GM12878 (cell line): ENCODE results near the gene RAB30. TPM values are rescaled to one million over a fixed set of nuclear protein-coding genes. Genes with fewer than 3 reads are reported as not detected.

Experiments
- BCL11A ChIP-seq: IDR thresholded peaks from 2 replicates; pipeline ENCODE4 v1.6.1; 2011; ENCODE audit warnings: low read depth, low read length
- CBX5 ChIP-seq: sonication (generic); IDR thresholded peaks from 2 replicates; pipeline ENCODE4 v1.6.1; 2016; ENCODE audit warnings: low read depth, moderate library complexity, mild to moderate bottlenecking, inconsistent platforms
- CHD1 ChIP-seq: IDR thresholded peaks from 2 replicates; pipeline ENCODE4 v1.6.1; 2012; ENCODE audit warnings: low read depth, low read length, improper control_type of control experiment
- CUX1 ChIP-seq: IDR thresholded peaks from 2 replicates; pipeline ENCODE4 v1.6.1; 2012; ENCODE audit warnings: improper control_type of control experiment, low read depth, low read length; ENCODE audit not compliant: insufficient replicate concordance
- EZH2 ChIP-seq: IDR thresholded peaks from 2 replicates; pipeline ENCODE4 v1.6.1; 2012; ENCODE audit warnings: low read depth, mild to moderate bottlenecking, control low read depth, inconsistent platforms, low read length, borderline replicate concordance; ENCODE audit not compliant: control insufficient read depth
- GABPA ChIP-seq: IDR thresholded peaks from 2 replicates; pipeline ENCODE4 v1.6.1; 2014; ENCODE audit warnings: antibody characterized with exemption, low read depth, mild to moderate bottlenecking, inconsistent platforms
- GATAD2B ChIP-seq: fragments of 450-650 bp; conservative IDR thresholded peaks from 2 replicates; pipeline ENCODE4 v1.6.1; 2017; ENCODE audit warnings: low read depth, mild to moderate bottlenecking, moderate library complexity
- HDAC6 ChIP-seq: fragments of 200-600 bp; sonication (generic); IDR thresholded peaks from one replicate; pipeline ENCODE4 v1.8.0; 2017; ENCODE audit warnings: antibody characterized with exemption; ENCODE audit not compliant: unreplicated experiment
- HDGF ChIP-seq: fragments of 450-650 bp; IDR thresholded peaks from 2 replicates; pipeline ENCODE4 v1.6.1; 2016; ENCODE audit warnings: antibody characterized with exemption
- MEF2B ChIP-seq: fragments of 450-650 bp; IDR thresholded peaks from 2 replicates; pipeline ENCODE4 v1.6.1; 2018; ENCODE audit warnings: mild to moderate bottlenecking, moderate library complexity; ENCODE audit not compliant: partially characterized antibody, poor library complexity, severe bottlenecking
- NFYB ChIP-seq: IDR thresholded peaks from 2 replicates; pipeline ENCODE4 v1.6.1; 2011; ENCODE audit warnings: low read depth, mild to moderate bottlenecking, low read length, improper control_type of control experiment, moderate library complexity; ENCODE audit not compliant: insufficient read depth
- PRDM15 ChIP-seq: fragments of 450-650 bp; formaldehyde crosslinking; IDR thresholded peaks from 2 replicates; pipeline ENCODE4 v1.4.0; 2020; ENCODE audit warnings: mild to moderate bottlenecking, moderate library complexity
- RELA ChIP-seq: fragments of 450-650 bp; IDR thresholded peaks from 2 replicates; pipeline ENCODE4 v1.8.0; 2014; ENCODE audit warnings: borderline replicate concordance; ENCODE audit not compliant: partially characterized antibody
- SREBF1 ChIP-seq: IDR thresholded peaks from 2 replicates; pipeline ENCODE4 v1.6.1; 2012; ENCODE audit warnings: mild to moderate bottlenecking, low read length
- STAT1 ChIP-seq: fragments of 450-650 bp; conservative IDR thresholded peaks from 2 replicates; pipeline ENCODE4 v1.6.1; 2014; ENCODE audit warnings: antibody characterized with exemption, mild to moderate bottlenecking
- TARDBP ChIP-seq: IDR thresholded peaks from 2 replicates; pipeline ENCODE4 v1.6.1; 2016; ENCODE audit warnings: borderline replicate concordance
- ZBTB40 ChIP-seq: fragments of 450-650 bp; IDR thresholded peaks from 2 replicates; pipeline ENCODE4 v1.6.1; 2016; ENCODE audit warnings: mild to moderate bottlenecking, moderate library complexity, borderline replicate concordance
- polyA plus RNA-seq, 11 experiments: library from polyadenylated mRNA; depleted of rRNA in 4 of 11; unstranded in 6 of 11; stranded (reverse) in 5 of 11; fragments of >200 nt; fragmentation: Nextera tagmentation in 4 of 11; fragmentation: Illumina TruSeq in 1 of 11; extraction: Ambion mirVana in 4 of 11; extraction: Trizol in 1 of 11; gene quantifications; 1 replicate in 1 of 11; 2 replicates in 10 of 11; pipeline versions ENCODE4 v1.2.1 to v1.2.3, GENCODE V29; 2011 to 2016; ENCODE audit warnings: inconsistent platforms in 2 of 11, missing spikeins in 2 of 11, low read depth in 1 of 11
- total RNA-seq, 4 experiments: library from RNA; depleted of rRNA in 3 of 4; stranded (reverse); fragments of >200 nt in 3 of 4; fragmentation: Illumina TruSeq in 1 of 4; extraction: Trizol in 1 of 4; gene quantifications; 2 replicates each; pipeline versions ENCODE4 v1.2.1 to v1.2.3, GENCODE V29; 2013 to 2021

RAB30 gene
- total and polyA plus RNA-seq, 10 of the 15 experiments (the other 5 are each of a cell fraction or from before 2014, with no cell fraction given): 9.8 to 26.7 (median 19.2) TPM

GRCh38 chr11:82995754-82996398 lies 75.8 kb downstream of the RAB30 start (continued):
- TF ChIP-seq CUX1 (no peak), CHD1 (no peak), GABPA (no peak), PRDM15 (CRISPR knock-in tag) (no peak), RELA (no peak), MEF2B (no peak), EZH2 (no peak), STAT1 (no peak), SREBF1 (no peak), ZBTB40 (no peak), HDAC6 (no peak), CBX5 (no peak), BCL11A (no peak), HDGF (no peak), TARDBP (no peak), NFYB (no peak), GATAD2B (no peak)
